Neuronal stem cell (in vitro differentiated cells): ENCODE data around the gene HRAS.

Source experiments
- DNase-seq: peaks from one replicate; pipeline ENCODE4 v3.0.0-alpha.2; 2013; ENCODE audit warnings: low spot score
- H2AFZ ChIP-seq: one replicate; pipeline ENCODE4 v1.6.1; 2013; ENCODE audit warnings: mild to moderate bottlenecking, low read length, inconsistent platforms
- H2AK5ac ChIP-seq: 2 replicates; pipeline ENCODE4 v1.6.1; 2013; ENCODE audit warnings: low read depth, mild to moderate bottlenecking, inconsistent platforms, low read length, moderate library complexity, mixed read lengths
- H2BK120ac ChIP-seq: 2 replicates; pipeline ENCODE4 v1.6.1; 2013; ENCODE audit warnings: low read depth, mild to moderate bottlenecking, inconsistent platforms, low read length, moderate library complexity, mixed read lengths
- H2BK12ac ChIP-seq: one replicate; pipeline ENCODE4 v1.6.1; 2013; ENCODE audit warnings: low read length, inconsistent platforms
- H2BK15ac ChIP-seq: 2 replicates; pipeline ENCODE4 v1.6.1; 2013; ENCODE audit warnings: mild to moderate bottlenecking, low read length, inconsistent platforms, mixed read lengths
- H2BK5ac ChIP-seq: one replicate; pipeline ENCODE4 v1.6.1; 2013; ENCODE audit warnings: inconsistent platforms, mild to moderate bottlenecking, low read length, moderate library complexity
- H3K14ac ChIP-seq: one replicate; pipeline ENCODE4 v1.6.1; 2013; ENCODE audit warnings: low read length, inconsistent platforms
- H3K18ac ChIP-seq: 2 replicates; pipeline ENCODE4 v1.6.1; 2013; ENCODE audit warnings: low read length, inconsistent platforms
- H3K23ac ChIP-seq: 2 replicates; pipeline ENCODE4 v1.6.1; 2013; ENCODE audit warnings: low read depth, mild to moderate bottlenecking, mixed read lengths, low read length, inconsistent platforms; ENCODE audit not compliant: poor library complexity
- H3K27ac ChIP-seq: replicated peaks from 3 replicates; pipeline ENCODE4 v1.5.1; 2013; ENCODE audit warnings: low read length, inconsistent platforms
- H3K27me3 ChIP-seq, 3 experiments: 2 replicates each; pipeline ENCODE4 v1.6.1; 2013; ENCODE audit warnings: low read length in 3 of 3, mild to moderate bottlenecking in 2 of 3, inconsistent platforms in 1 of 3, low read depth in 1 of 3, mixed read lengths in 1 of 3, moderate library complexity in 1 of 3; ENCODE audit not compliant: control insufficient read depth in 3 of 3, insufficient read depth in 3 of 3
- H3K36me3 ChIP-seq, 2 donors: replicated peaks in 1 of 2; 2 replicates each; pipeline ENCODE4 v1.6.1; 2013; ENCODE audit warnings: low read length in 2 of 2; ENCODE audit not compliant: control insufficient read depth in 2 of 2, insufficient read depth in 2 of 2
- H3K4ac ChIP-seq: 2 replicates; pipeline ENCODE4 v1.6.1; 2013; ENCODE audit warnings: inconsistent platforms, mild to moderate bottlenecking, low read length, moderate library complexity
- H3K4me1 ChIP-seq, 2 donors: 1 replicate in 1 of 2; 2 replicates in 1 of 2; pipeline ENCODE4 v1.6.1; 2013; ENCODE audit warnings: low read length in 2 of 2, low read depth in 1 of 2; ENCODE audit not compliant: control insufficient read depth in 2 of 2, insufficient read depth in 1 of 2
- H3K4me2 ChIP-seq: one replicate; pipeline ENCODE4 v1.6.1; 2013; ENCODE audit warnings: mild to moderate bottlenecking, low read length, inconsistent platforms; ENCODE audit not compliant: insufficient read depth, poor library complexity, severe bottlenecking
- H3K4me3 ChIP-seq, 2 donors: 2 replicates each; pipeline ENCODE4 v1.5.1; 2013; ENCODE audit warnings: low read length in 2 of 2, mild to moderate bottlenecking in 2 of 2, inconsistent platforms in 1 of 2, moderate library complexity in 1 of 2
- H3K79me1 ChIP-seq: one replicate; pipeline ENCODE4 v1.6.1; 2013; ENCODE audit warnings: low read depth, mild to moderate bottlenecking, inconsistent platforms, low read length, moderate library complexity
- H3K9ac ChIP-seq: one replicate; pipeline ENCODE4 v1.6.1; 2013; ENCODE audit warnings: mild to moderate bottlenecking, low read depth, low read length, inconsistent platforms; ENCODE audit not compliant: poor library complexity
- H3K9me3 ChIP-seq, 2 donors: replicated peaks in 1 of 2; 2 replicates each; pipeline versions ENCODE3 to v1.6.1; 2013; ENCODE audit warnings: low read length in 2 of 2, mild to moderate bottlenecking in 2 of 2, inconsistent platforms in 1 of 2, low read depth in 1 of 2, mixed read lengths in 1 of 2, moderate library complexity in 1 of 2; ENCODE audit not compliant: control insufficient read depth in 2 of 2, insufficient read depth in 1 of 2
- H4K8ac ChIP-seq: one replicate; pipeline ENCODE4 v1.6.1; 2013; ENCODE audit warnings: low read depth, mild to moderate bottlenecking, inconsistent platforms, low read length, moderate library complexity
- H4K91ac ChIP-seq: one replicate; pipeline ENCODE4 v1.6.1; 2013; ENCODE audit warnings: low read length, low read depth, mild to moderate bottlenecking, inconsistent platforms; ENCODE audit not compliant: poor library complexity
- WGBS, 2 donors: extraction: QIAGEN DNeasy Blood & Tissue Kit; methylation state at CpG; one replicate each; pipeline ENCODE4 v1.1.7; 2013; ENCODE audit warnings: missing lambda C conversion rate in 2 of 2, mixed read lengths in 1 of 2; ENCODE audit not compliant: insufficient read length in 2 of 2, insufficient replicate concordance in 1 of 2; ENCODE audit errors: extremely low coverage in 2 of 2; 5-methylcytosine and 5-hydroxymethylcytosine counted together

HRAS gene

GRCh38 chr11:555780-556661 lies 20.6 kb upstream of the HRAS start:
- no peak for DNase-seq
- WGBS, 2 donors = no CpG with 5 or more reads among the region's 104 CpGs

GRCh38 chr11:555227-555779 lies 19.9 kb upstream of the HRAS start:
- Histone ChIP-seq H2BK5ac (peak overlapping the region; percentile 66), H3K4me3 (peak overlapping the region; percentile 38 to 84), H2BK120ac (peak overlapping the region; percentile 81), H3K27me3 (peaks cover 16 to 53% (median 36%) of the 10 kb centered on the region in 3 experiments), H2AK5ac (peak overlapping the region; percentile 81), H3K79me1 (peaks cover 1% of the 10 kb centered on the region), H3K4ac (no peak overlapping the region), H3K14ac (no peak overlapping the region), H2BK15ac (peak overlapping the region; percentile 58), H3K36me3 (no peaks in the 10 kb centered on the region), H4K91ac (no peak overlapping the region), H3K18ac (peak overlapping the region; percentile 99), H3K9me3 (peaks cover 0 to 4% of the 10 kb centered on the region in 2 donors), H3K4me2 (peak overlapping the region; percentile 100), H2BK12ac (peak overlapping the region; percentile 90), H3K27ac (no peak overlapping the region), H2AFZ (peak overlapping the region; percentile 95), H3K9ac (peak overlapping the region; percentile 84), H3K23ac (peak overlapping the region; percentile 93), H4K8ac (no peak overlapping the region), H3K4me1 (peaks cover 10 to 12% of the 10 kb centered on the region in 2 donors)
- no CpG with 5 or more reads among the region's 57 CpGs for whole genome bisulfite sequencing, 2 donors
- no peak for DNase-seq

More at GRCh38 chr11:555780-556661, 20.6 kb upstream of the HRAS start:
- Histone ChIP-seq H2BK15ac (no peak overlapping the region), H3K9me3 (peaks cover 0 to 4% of the 10 kb centered on the region in 2 donors), H4K91ac (no peak overlapping the region), H3K79me1 (peaks cover 1% of the 10 kb centered on the region), H2AK5ac (peak overlapping the region; percentile 81), H3K27me3 (peaks cover 16 to 53% (median 36%) of the 10 kb centered on the region in 3 experiments), H2BK12ac (peak overlapping the region; percentile 41), H3K23ac (peak overlapping the region; percentile 55), H3K4me2 (peak overlapping the region; percentile 100), H3K4me1 (peaks cover 10 to 14% of the 10 kb centered on the region in 2 donors), H3K4me3 (peak overlapping the region; percentile 38 to 84), H2BK5ac (peak overlapping the region; percentile 66), H2AFZ (peak overlapping the region; percentile 95), H2BK120ac (peak overlapping the region; percentile 81), H3K27ac (no peak overlapping the region), H3K14ac (peak overlapping the region; percentile 84), H3K36me3 (no peaks in the 10 kb centered on the region), H3K4ac (no peak overlapping the region), H3K9ac (peak overlapping the region; percentile 84), H3K18ac (peak overlapping the region; percentile 99), H4K8ac (no peak overlapping the region)

- Histone ChIP-seq H3K4me3 (peak overlapping the region in 1 of 2 donors; percentile 50), H2BK12ac (peak overlapping the region; percentile 97), H4K8ac (no peak overlapping the region), H3K36me3 (no peaks in the 10 kb centered on the region), H3K4me1 (peaks cover 4 to 7% of the 10 kb centered on the region in 2 donors), H2BK5ac (no peak overlapping the region), H2AFZ (peak overlapping the region; percentile 95), H3K4ac (no peak overlapping the region), H3K27me3 (peaks cover 16 to 47% (median 36%) of the 10 kb centered on the region in 3 experiments), H3K23ac (peak overlapping the region; percentile 44), H3K9me3 (peaks cover 0 to 4% of the 10 kb centered on the region in 2 donors), H3K4me2 (peak overlapping the region; percentile 69), H3K27ac (no peak overlapping the region), H3K14ac (peak overlapping the region; percentile 47), H3K79me1 (peaks cover 1% of the 10 kb centered on the region), H3K9ac (no peak overlapping the region), H2BK15ac (peak overlapping the region; percentile 83), H3K18ac (peak overlapping the region; percentile 44), H2BK120ac (no peak overlapping the region), H2AK5ac (peak overlapping the region; percentile 96), H4K91ac (no peak overlapping the region)
- DNase-seq = peak; percentile 87
- WGBS, 2 donors = no CpG with 5 or more reads among the region's 60 CpGs
Measured at GRCh38 chr11:554428-555226, 19.3 kb upstream of the HRAS start.
